ENCODE results near the gene TM2D3. TPM values are rescaled to one million over a fixed set of nuclear protein-coding genes. Genes with fewer than 3 reads are reported as not detected.

Gene TM2D3
- total and polyA plus RNA-seq, 5 donors, result 36.5 to 49.7 (median 42.7) TPM

GRCh38 chr15:101602801-101603200 lies 49.4 kb downstream of the TM2D3 start:
- H3K4me1 ChIP-seq (ENCODE audit: control insufficient read depth, insufficient read depth, low read length), result no peaks in the 10 kb centered on the region
- ATAC-seq (no peak), DNase-seq (no peak)
- H3K27me3 ChIP-seq (ENCODE audit: control insufficient read depth, insufficient read depth), result no peaks in the 10 kb centered on the region
- intact Hi-C loops (cut with DNase I), result no loop called here
- 85% methylated on average over 6 of the region's 6 CpGs for WGBS
- H3K9me3 ChIP-seq (ENCODE audit: control insufficient read depth, low read length), result peaks cover 2% of the 10 kb centered on the region
- no peak overlapping the region for H3K27ac ChIP-seq (ENCODE audit: low read length)
- no peak overlapping the region for H3K4me3 ChIP-seq (ENCODE audit: low read length)

DNA sequence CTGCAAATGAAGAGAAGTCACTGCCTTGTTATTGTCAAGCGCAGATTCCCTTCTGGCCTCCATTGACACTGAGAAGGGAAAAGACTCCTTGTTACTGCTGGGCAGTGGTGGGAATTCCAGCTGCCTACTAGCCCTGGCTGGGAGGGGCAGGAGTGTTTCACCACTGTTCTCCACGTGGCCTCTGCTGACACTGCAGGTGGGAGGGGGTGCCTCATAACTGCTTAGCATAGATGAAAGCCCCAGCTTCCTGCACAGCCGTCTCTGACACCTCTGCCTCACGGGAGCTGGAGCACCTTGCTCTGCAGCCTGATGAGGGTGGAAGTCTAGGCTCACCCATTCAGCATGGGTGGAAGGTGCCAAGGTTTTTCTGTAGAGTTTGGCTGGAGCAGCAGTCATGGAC lies 52.1 kb downstream of the TM2D3 start:
- WGBS, result 34% methylated on average over 4 of the region's 4 CpGs
- H3K4me1 ChIP-seq (ENCODE audit: control insufficient read depth, insufficient read depth, low read length), result no peaks in the 10 kb centered on the region
- no peaks in the 10 kb centered on the region for H3K27me3 ChIP-seq (ENCODE audit: control insufficient read depth, insufficient read depth)

GRCh38 chr15:101599091-101599490 lies 53.1 kb downstream of the TM2D3 start:
- intact Hi-C loops (cut with DNase I), result no loop called here
- no peak for DNase-seq
- Histone ChIP-seq H3K27me3 (ENCODE audit: control insufficient read depth, insufficient read depth) (no peaks in the 10 kb centered on the region), H3K27ac (ENCODE audit: low read length) (no peak overlapping the region), H3K4me3 (ENCODE audit: low read length) (no peak overlapping the region), H3K9me3 (ENCODE audit: control insufficient read depth, low read length) (peaks cover 3% of the 10 kb centered on the region), H3K4me1 (ENCODE audit: control insufficient read depth, insufficient read depth, low read length) (no peaks in the 10 kb centered on the region)
- WGBS, result 56% methylated on average over 3 of the region's 3 CpGs
- ATAC-seq, result no peak

More for the DNA sequence above, 52.1 kb downstream of the TM2D3 start:
- H3K4me3 ChIP-seq (ENCODE audit: low read length), result no peak overlapping the region
- H3K27ac ChIP-seq (ENCODE audit: low read length), result no peak overlapping the region
- intact Hi-C loops (cut with DNase I), result no loop called here
- H3K9me3 ChIP-seq (ENCODE audit: control insufficient read depth, low read length), result peaks cover 5% of the 10 kb centered on the region
- ATAC-seq, result no peak
- no peak for DNase-seq

- intact Hi-C loops (cut with DNase I), result no loop called here
- Histone ChIP-seq H3K27ac (ENCODE audit: low read length) (no peak overlapping the region), H3K4me1 (ENCODE audit: control insufficient read depth, insufficient read depth, low read length) (no peaks in the 10 kb centered on the region), H3K4me3 (ENCODE audit: low read length) (no peak overlapping the region), H3K9me3 (ENCODE audit: control insufficient read depth, low read length) (peaks cover 3% of the 10 kb centered on the region), H3K27me3 (ENCODE audit: control insufficient read depth, insufficient read depth) (no peaks in the 10 kb centered on the region)
- DNase-seq (no peak), ATAC-seq (no peak)
- 63% methylated on average over 6 of the region's 6 CpGs for WGBS
These were observed 54.7 kb downstream of the TM2D3 start for GRCh38 chr15:101597360-101597928.

GRCh38 chr15:101596633-101597032 lies 55.5 kb downstream of the TM2D3 start:
- H3K27me3 ChIP-seq (ENCODE audit: control insufficient read depth, insufficient read depth), result no peaks in the 10 kb centered on the region
- no peak overlapping the region for H3K4me3 ChIP-seq (ENCODE audit: low read length)
- DNase-seq, result no peak
- H3K9me3 ChIP-seq (ENCODE audit: control insufficient read depth, low read length), result peaks cover 3% of the 10 kb centered on the region
- WGBS, result 92% methylated on average over 1 of the region's 1 CpG
- no peak for ATAC-seq
- no peaks in the 10 kb centered on the region for H3K4me1 ChIP-seq (ENCODE audit: control insufficient read depth, insufficient read depth, low read length)
- intact Hi-C loops (cut with DNase I), result no loop called here
- H3K27ac ChIP-seq (ENCODE audit: low read length), result no peak overlapping the region

Other genes starting within 250 kb of the TM2D3 start
- gene PCSK6, start 162.7 kb downstream of the TM2D3 start, total RNA-seq, result 10 to 100 TPM; 13.4 to 21.4 (median 17.1) TPM
- 7.7 TPM for gene PCSK6, start 162.7 kb downstream of the TM2D3 start, polyA plus RNA-seq
- 10 to 100 TPM; 16.4 to 26.8 (median 24.2) TPM for gene TARS3, start 72.1 kb upstream of the TM2D3 start, total RNA-seq
- 10.0 TPM for gene TARS3, start 72.1 kb upstream of the TM2D3 start, polyA plus RNA-seq
- gene OR4F6, start 151.1 kb upstream of the TM2D3 start, total RNA-seq, result not detected
- not detected for gene OR4F6, start 151.1 kb upstream of the TM2D3 start, polyA plus RNA-seq
- gene OR4F15, start 159.8 kb upstream of the TM2D3 start, total RNA-seq, result not detected
- gene OR4F15, start 159.8 kb upstream of the TM2D3 start, polyA plus RNA-seq, result not detected